Glutamatergic neuron (in vitro differentiated cells): Measurements from ENCODE around the gene PDE6C. TPM values are rescaled to one million over a fixed set of nuclear protein-coding genes. Genes with fewer than 3 reads are reported as not detected.

Source experiments
- DNase-seq: peaks from one replicate; pipeline ENCODE4 v3.0.0; 2022
- H3K27ac Mint-ChIP-seq: one replicate; pipeline ENCODE4 v1.8.0; 2020; ENCODE audit warnings: mild to moderate bottlenecking, mixed read lengths, inconsistent platforms; ENCODE audit not compliant: unreplicated experiment
- H3K27me3 Mint-ChIP-seq: one replicate; pipeline ENCODE4 v1.8.0; 2020; ENCODE audit warnings: mild to moderate bottlenecking, moderate library complexity, mixed read lengths, inconsistent platforms; ENCODE audit not compliant: unreplicated experiment
- H3K36me3 Mint-ChIP-seq: one replicate; pipeline ENCODE4 v1.8.0; 2020; ENCODE audit warnings: mild to moderate bottlenecking, mixed read lengths, inconsistent platforms; ENCODE audit not compliant: unreplicated experiment
- H3K4me1 Mint-ChIP-seq: one replicate; pipeline ENCODE4 v1.8.0; 2020; ENCODE audit warnings: mild to moderate bottlenecking, low read depth, mixed read lengths, inconsistent platforms; ENCODE audit not compliant: unreplicated experiment
- H3K4me3 Mint-ChIP-seq: one replicate; pipeline ENCODE4 v1.8.0; 2020; ENCODE audit warnings: mild to moderate bottlenecking, mixed read lengths, inconsistent platforms; ENCODE audit not compliant: unreplicated experiment
- H3K9me3 Mint-ChIP-seq: one replicate; pipeline ENCODE4 v1.8.0; 2020; ENCODE audit warnings: mild to moderate bottlenecking, moderate library complexity, mixed read lengths, inconsistent platforms; ENCODE audit not compliant: unreplicated experiment
- total RNA-seq: library from RNA; stranded (reverse); fragmentation: NEBNext Ultra II Directional; extraction: Animal tissue kit (Norgen Biotek cat#: 25700); gene quantifications from one replicate; pipeline ENCODE4 v1.2.1, GENCODE V29; 2021; ENCODE audit not compliant: unreplicated experiment
- TF ChIP-seq, protein P1 (sequence below): fragments of 200-600 bp; sonication (generic); IDR thresholded peaks from one replicate; pipeline ENCODE4 v1.5.0; 2021; ENCODE audit not compliant: partially characterized antibody, unreplicated experiment

The PDE6C gene
- total RNA-seq, 1 donor from 2014 or later: not detected

GRCh38 chr10:93597075-93597599, 15.2 kb upstream of the PDE6C start:
- H3K9me3 Mint-ChIP-seq: peaks cover 4% of the 10 kb centered on the region
- H3K4me1 Mint-ChIP-seq: peaks cover 7% of the 10 kb centered on the region
- H3K27me3 Mint-ChIP-seq: peaks cover 11% of the 10 kb centered on the region
- peaks cover 4% of the 10 kb centered on the region for H3K36me3 Mint-ChIP-seq
- H3K4me3 Mint-ChIP-seq: no peak overlapping the region
- DNase-seq: no peak
- TF ChIP-seq, protein P1, sequence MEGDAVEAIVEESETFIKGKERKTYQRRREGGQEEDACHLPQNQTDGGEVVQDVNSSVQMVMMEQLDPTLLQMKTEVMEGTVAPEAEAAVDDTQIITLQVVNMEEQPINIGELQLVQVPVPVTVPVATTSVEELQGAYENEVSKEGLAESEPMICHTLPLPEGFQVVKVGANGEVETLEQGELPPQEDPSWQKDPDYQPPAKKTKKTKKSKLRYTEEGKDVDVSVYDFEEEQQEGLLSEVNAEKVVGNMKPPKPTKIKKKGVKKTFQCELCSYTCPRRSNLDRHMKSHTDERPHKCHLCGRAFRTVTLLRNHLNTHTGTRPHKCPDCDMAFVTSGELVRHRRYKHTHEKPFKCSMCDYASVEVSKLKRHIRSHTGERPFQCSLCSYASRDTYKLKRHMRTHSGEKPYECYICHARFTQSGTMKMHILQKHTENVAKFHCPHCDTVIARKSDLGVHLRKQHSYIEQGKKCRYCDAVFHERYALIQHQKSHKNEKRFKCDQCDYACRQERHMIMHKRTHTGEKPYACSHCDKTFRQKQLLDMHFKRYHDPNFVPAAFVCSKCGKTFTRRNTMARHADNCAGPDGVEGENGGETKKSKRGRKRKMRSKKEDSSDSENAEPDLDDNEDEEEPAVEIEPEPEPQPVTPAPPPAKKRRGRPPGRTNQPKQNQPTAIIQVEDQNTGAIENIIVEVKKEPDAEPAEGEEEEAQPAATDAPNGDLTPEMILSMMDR: no peak
- no peak overlapping the region for H3K27ac Mint-ChIP-seq

DNA sequence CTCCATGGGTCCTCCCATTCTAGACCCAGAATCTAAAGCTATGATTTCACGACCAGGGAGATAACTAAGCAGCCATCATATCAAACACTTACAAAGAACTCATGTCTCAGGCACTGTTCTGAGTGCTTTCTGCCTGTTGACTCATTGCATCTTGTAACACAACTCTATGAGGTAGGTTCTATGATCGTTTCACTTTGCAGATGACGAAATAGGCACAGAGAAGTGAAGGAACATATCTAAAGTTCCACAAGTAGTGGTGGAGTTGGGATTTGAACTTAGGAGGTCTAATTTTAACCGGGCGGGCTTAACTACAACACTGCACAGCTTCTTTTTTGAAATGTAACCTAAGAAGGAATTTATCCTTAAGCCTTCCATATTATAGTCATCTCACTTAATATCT, 14.2 kb upstream of the PDE6C start:
- no peak overlapping the region for H3K27ac Mint-ChIP-seq
- DNase-seq: no peak
- H3K36me3 Mint-ChIP-seq: peaks cover 4% of the 10 kb centered on the region
- H3K27me3 Mint-ChIP-seq: peaks cover 13% of the 10 kb centered on the region
- peaks cover 4% of the 10 kb centered on the region for H3K9me3 Mint-ChIP-seq
- H3K4me3 Mint-ChIP-seq: no peak overlapping the region
- TF ChIP-seq, protein P1: no peak
- peaks cover 7% of the 10 kb centered on the region for H3K4me1 Mint-ChIP-seq

GRCh38 chr10:93599335-93599734, 13.0 kb upstream of the PDE6C start:
- H3K27me3 Mint-ChIP-seq: peaks cover 13% of the 10 kb centered on the region
- no peak for DNase-seq
- no peak overlapping the region for H3K4me3 Mint-ChIP-seq
- no peak overlapping the region for H3K27ac Mint-ChIP-seq
- peaks cover 9% of the 10 kb centered on the region for H3K4me1 Mint-ChIP-seq
- TF ChIP-seq, protein P1: no peak
- H3K9me3 Mint-ChIP-seq: peaks cover 4% of the 10 kb centered on the region
- H3K36me3 Mint-ChIP-seq: peaks cover 4% of the 10 kb centered on the region

GRCh38 chr10:93599778-93600177, 12.6 kb upstream of the PDE6C start:
- Mint-ChIP-seq H3K27me3 (peaks cover 10% of the 10 kb centered on the region), H3K4me1 (peaks cover 6% of the 10 kb centered on the region), H3K4me3 (peak overlapping the region; percentile 65), H3K9me3 (peaks cover 4% of the 10 kb centered on the region), H3K36me3 (peaks cover 4% of the 10 kb centered on the region), H3K27ac (no peak overlapping the region)
- TF ChIP-seq, protein P1: no peak
- DNase-seq: no peak

GRCh38 chr10:93600446-93601145, 11.7 kb upstream of the PDE6C start:
- Mint-ChIP-seq H3K4me3 (peak overlapping the region; percentile 75), H3K27me3 (peaks cover 8% of the 10 kb centered on the region), H3K27ac (no peak overlapping the region), H3K4me1 (peaks cover 6% of the 10 kb centered on the region), H3K36me3 (peaks cover 4% of the 10 kb centered on the region), H3K9me3 (peaks cover 4% of the 10 kb centered on the region)
- peak; percentile 29 for DNase-seq
- TF ChIP-seq, protein P1: no peak
